Measurements from ENCODE around the gene LMNB1. TPM values are rescaled to one million over a fixed set of nuclear protein-coding genes. Genes with fewer than 3 reads are reported as not detected.

Gene LMNB1
- total RNA-seq, 1 experiment from 2014 or later, result 150 TPM

DNA sequence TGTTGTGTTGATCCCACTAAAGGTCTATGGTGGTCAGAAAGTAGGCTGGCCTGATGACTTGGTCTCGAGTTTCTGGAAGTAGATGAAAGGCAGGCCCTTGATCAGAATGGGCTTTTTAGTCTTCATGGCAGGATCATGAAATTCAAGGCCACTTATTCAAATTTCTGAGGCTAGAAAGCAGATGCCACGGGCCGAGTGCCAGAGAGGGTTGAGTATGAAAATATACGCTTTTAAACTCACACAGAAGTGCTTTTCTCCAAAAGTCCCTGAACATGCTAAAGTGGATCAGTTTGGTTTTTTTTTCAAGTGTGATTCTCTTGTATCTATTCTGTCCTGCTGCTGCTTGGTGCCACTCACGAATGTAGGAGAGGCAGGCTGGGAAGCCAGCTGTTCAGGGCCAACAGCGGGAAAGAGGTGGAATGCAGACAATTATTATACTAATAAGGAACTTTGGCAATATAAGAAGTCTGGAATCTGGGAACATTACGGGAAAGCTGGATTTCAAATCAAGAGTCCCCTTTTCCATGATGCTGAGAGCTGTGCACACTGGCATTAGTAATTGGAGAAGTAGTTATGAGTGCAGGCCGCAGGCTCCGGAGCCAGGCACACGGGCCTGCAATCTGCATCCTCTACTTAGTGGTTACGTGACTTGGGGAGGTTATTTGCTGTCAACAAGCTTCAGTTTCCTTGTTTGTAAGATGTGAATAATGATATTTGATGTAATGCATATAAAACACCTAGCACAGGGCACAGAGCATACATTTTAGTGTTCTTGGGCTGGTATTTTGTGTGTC lies 95.8 kb downstream of the LMNB1 start:
- CTCF ChIA-PET, result no interaction called here
- RAD21 ChIA-PET (ENCODE audit: low non-redundant PET in 1 of 2, low total read pairs in 2 of 2, uncharacterized antibody in 2 of 2, unreplicated experiment in 2 of 2), result no interaction called here

More for the DNA sequence above, 95.8 kb downstream of the LMNB1 start:
- H3K4me3 ChIP-seq (replicated peaks in 1 of 2; ENCODE audit: low read depth in 1 of 2, low read length in 2 of 2), result no peak overlapping the region
- BruUV-seq (replicated peaks), result no TSS peak
- H3K9me3 ChIP-seq (ENCODE audit: control insufficient read depth in 1 of 2, insufficient read depth in 1 of 2, low read depth in 1 of 2, low read length in 2 of 2), result no peaks in the 10 kb centered on the region
- ATAC-seq, result no peak
- POLR2A ChIA-PET, result no interaction called here
- H3K9me2 ChIP-seq (ENCODE audit: insufficient read depth), result no peaks in the 10 kb centered on the region
- H4K20me1 ChIP-seq (ENCODE audit: insufficient read depth), result no peaks in the 10 kb centered on the region
- no peaks in the 10 kb centered on the region for H3K4me1 ChIP-seq (ENCODE audit: control insufficient read depth in 1 of 2, insufficient read depth in 2 of 2, low read length in 2 of 2)
- H3K27ac ChIP-seq (ENCODE audit: low read depth, low read length), result no peak overlapping the region
- no peaks in the 10 kb centered on the region for H3K79me2 ChIP-seq (ENCODE audit: insufficient read depth, low read length)
- no peaks in the 10 kb centered on the region for H3K27me3 ChIP-seq (ENCODE audit: insufficient read depth, low read length)
- TF ChIP-seq ZFX (IDR thresholded peaks at IDR 0.05) (no peak), CEBPB (IDR thresholded peaks at IDR 0.05; ENCODE audit: low read depth) (no peak), EGR1 (IDR thresholded peaks at IDR 0.05; ENCODE audit: low read depth) (no peak), SP1 (IDR thresholded peaks at IDR 0.05; ENCODE audit: low read depth) (no peak), SRF (IDR thresholded peaks at IDR 0.05; ENCODE audit: low read depth) (no peak), ZNF274 (IDR thresholded peaks at IDR 0.05; ENCODE audit: low read depth, low read length) (no peak)
- TF ChIP-seq, protein P1, sequence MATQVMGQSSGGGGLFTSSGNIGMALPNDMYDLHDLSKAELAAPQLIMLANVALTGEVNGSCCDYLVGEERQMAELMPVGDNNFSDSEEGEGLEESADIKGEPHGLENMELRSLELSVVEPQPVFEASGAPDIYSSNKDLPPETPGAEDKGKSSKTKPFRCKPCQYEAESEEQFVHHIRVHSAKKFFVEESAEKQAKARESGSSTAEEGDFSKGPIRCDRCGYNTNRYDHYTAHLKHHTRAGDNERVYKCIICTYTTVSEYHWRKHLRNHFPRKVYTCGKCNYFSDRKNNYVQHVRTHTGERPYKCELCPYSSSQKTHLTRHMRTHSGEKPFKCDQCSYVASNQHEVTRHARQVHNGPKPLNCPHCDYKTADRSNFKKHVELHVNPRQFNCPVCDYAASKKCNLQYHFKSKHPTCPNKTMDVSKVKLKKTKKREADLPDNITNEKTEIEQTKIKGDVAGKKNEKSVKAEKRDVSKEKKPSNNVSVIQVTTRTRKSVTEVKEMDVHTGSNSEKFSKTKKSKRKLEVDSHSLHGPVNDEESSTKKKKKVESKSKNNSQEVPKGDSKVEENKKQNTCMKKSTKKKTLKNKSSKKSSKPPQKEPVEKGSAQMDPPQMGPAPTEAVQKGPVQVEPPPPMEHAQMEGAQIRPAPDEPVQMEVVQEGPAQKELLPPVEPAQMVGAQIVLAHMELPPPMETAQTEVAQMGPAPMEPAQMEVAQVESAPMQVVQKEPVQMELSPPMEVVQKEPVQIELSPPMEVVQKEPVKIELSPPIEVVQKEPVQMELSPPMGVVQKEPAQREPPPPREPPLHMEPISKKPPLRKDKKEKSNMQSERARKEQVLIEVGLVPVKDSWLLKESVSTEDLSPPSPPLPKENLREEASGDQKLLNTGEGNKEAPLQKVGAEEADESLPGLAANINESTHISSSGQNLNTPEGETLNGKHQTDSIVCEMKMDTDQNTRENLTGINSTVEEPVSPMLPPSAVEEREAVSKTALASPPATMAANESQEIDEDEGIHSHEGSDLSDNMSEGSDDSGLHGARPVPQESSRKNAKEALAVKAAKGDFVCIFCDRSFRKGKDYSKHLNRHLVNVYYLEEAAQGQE (IDR thresholded peaks at IDR 0.05; ENCODE audit: low read depth), result no peak
- TF ChIP-seq, protein P2, sequence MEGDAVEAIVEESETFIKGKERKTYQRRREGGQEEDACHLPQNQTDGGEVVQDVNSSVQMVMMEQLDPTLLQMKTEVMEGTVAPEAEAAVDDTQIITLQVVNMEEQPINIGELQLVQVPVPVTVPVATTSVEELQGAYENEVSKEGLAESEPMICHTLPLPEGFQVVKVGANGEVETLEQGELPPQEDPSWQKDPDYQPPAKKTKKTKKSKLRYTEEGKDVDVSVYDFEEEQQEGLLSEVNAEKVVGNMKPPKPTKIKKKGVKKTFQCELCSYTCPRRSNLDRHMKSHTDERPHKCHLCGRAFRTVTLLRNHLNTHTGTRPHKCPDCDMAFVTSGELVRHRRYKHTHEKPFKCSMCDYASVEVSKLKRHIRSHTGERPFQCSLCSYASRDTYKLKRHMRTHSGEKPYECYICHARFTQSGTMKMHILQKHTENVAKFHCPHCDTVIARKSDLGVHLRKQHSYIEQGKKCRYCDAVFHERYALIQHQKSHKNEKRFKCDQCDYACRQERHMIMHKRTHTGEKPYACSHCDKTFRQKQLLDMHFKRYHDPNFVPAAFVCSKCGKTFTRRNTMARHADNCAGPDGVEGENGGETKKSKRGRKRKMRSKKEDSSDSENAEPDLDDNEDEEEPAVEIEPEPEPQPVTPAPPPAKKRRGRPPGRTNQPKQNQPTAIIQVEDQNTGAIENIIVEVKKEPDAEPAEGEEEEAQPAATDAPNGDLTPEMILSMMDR (IDR thresholded peaks at IDR 0.05 in 2 of 3, conservative IDR thresholded peaks at IDR 0.05 in 1 of 3; ENCODE audit: borderline replicate concordance in 1 of 3, insufficient read depth in 1 of 3, low read depth in 2 of 3, low read length in 2 of 3), result no peak
- H3K4me2 ChIP-seq (ENCODE audit: low read length), result no peak overlapping the region
- DNase-seq (ENCODE audit: low read depth, low spot score), result no peak
- no peak overlapping the region for H3K9ac ChIP-seq (ENCODE audit: low read length)
- intact Hi-C loops (cut with micrococcal nuclease), result no loop called here
- no peak overlapping the region for H2AFZ ChIP-seq (ENCODE audit: low read depth, low read length, poor library complexity, severe bottlenecking)
- H3K36me3 ChIP-seq (ENCODE audit: control insufficient read depth in 1 of 2, insufficient read depth in 2 of 2, low read length in 2 of 2), result no peaks in the 10 kb centered on the region
